ENCODE data around the gene EPC1.
A peak's percentile ranks its signal among the peaks of the same experiment; 100 is the strongest.
"Not testable (repeated sequence)": the region's sequence is repeated elsewhere in the genome, so short reads cannot be mapped to it uniquely, and the experiment has no call there.

EPC1 gene

DNA sequence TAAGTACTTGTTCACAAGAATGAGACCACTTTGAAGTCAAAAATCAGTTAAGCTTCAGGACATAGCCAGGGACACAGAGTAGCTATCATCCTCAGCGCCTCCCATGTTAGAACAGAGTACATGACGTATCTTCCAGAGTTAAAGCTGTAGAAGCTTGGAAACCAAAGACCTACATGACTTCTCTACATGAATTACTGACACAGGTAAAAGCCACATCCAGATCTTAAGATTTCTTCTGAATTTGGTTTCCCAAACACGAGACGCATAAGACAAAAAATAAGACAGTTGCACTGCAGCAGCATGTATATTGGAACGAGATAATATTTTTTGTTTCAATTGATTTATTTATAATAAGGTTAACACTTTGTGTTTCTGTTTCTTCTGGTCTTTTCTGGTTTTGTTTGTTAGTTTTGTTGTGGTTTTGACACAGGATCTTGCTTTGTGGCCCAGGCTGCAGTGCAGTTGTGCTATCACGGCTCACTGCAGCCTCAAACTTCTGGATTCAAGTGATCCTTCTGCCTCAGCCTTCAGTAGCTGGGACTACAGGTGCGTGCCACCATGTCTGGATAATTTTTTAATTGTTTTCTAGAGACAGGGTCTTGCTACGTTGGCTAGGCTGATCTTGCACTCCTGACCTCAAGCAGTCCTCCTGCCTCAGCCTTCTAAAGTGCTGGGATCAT is 10.2 kb upstream of the EPC1 start:
- no peak overlapping the region for H3K4me3 ChIP-seq (ENCODE audit: low read depth, low read length)
- TF ChIP-seq, protein P1, sequence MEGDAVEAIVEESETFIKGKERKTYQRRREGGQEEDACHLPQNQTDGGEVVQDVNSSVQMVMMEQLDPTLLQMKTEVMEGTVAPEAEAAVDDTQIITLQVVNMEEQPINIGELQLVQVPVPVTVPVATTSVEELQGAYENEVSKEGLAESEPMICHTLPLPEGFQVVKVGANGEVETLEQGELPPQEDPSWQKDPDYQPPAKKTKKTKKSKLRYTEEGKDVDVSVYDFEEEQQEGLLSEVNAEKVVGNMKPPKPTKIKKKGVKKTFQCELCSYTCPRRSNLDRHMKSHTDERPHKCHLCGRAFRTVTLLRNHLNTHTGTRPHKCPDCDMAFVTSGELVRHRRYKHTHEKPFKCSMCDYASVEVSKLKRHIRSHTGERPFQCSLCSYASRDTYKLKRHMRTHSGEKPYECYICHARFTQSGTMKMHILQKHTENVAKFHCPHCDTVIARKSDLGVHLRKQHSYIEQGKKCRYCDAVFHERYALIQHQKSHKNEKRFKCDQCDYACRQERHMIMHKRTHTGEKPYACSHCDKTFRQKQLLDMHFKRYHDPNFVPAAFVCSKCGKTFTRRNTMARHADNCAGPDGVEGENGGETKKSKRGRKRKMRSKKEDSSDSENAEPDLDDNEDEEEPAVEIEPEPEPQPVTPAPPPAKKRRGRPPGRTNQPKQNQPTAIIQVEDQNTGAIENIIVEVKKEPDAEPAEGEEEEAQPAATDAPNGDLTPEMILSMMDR (IDR thresholded peaks at IDR 0.05; ENCODE audit: low read depth, low read length): no peak

GRCh38 chr10:32354690-32355089 is 7.7 kb upstream of the EPC1 start:
- H3K4me3 ChIP-seq (ENCODE audit: low read depth, low read length): not testable (repeated sequence)

DNA sequence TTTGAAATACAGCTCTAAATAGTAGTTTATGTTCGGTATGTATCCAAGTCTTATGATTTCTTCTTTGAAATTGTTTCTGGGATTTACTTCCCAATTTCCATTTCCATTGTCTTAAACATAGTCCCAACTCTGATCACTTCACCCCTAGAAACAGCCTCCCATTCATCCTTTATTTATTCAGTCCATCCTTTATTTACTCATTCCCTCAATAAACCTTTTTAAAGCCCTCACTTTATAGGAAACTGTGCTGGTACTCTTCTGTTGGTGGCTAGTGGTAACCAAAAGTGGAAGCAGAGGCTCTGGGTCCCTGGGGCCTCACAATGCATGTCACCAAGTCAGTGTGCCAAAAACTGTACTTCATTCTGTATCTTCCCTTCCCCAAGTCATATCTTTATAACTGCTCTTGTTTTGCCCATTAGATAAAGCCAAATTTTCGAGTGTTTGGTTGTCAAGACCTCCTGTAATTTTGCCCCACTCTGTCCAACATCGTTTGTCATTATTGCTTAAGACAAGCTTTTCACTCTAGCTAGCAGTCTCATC is 3.9 kb upstream of the EPC1 start:
- TF ChIP-seq, protein P1 (IDR thresholded peaks at IDR 0.05; ENCODE audit: low read depth, low read length): no peak
- no peak overlapping the region for H3K4me3 ChIP-seq (ENCODE audit: low read depth, low read length)

DNA sequence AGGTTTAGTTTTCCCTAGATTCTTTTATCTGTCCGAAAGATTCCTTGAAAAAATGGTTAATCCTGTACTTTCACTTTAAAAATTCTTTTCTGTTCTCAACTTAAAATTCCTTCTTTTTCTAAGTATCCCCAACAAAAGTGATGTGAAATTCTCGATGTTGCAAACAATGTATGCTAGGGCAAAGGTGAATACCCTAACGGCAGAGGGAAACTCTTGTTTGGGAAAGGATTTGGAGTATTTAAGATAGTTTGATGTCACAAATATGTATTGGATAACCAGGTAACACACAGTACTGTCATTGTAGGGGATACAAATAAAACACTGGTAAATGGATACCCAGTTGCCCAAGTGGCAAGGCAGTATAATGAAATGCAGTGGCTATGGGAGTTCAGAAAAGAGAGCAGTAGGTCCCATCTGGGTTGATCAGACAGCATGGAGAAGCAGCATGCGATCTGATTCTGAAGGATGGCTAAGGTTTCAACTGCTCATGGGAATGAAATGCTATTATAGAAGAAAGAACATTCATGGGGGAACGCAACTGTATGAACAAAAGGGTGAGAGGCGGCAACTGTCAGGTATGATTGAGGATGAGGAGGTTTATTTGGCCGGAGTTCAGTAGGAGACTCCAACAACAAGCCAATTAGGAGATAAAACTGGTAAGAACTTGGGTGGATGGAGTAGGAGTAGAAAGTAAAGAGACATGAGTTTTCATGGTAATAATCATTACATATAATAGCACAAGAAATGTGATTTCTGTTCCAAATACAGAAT is 3.2 kb upstream of the EPC1 start:
- H3K4me3 ChIP-seq (ENCODE audit: low read depth, low read length): no peak overlapping the region

GRCh38 chr10:32349199-32349585 is 2.2 kb upstream of the EPC1 start:
- H3K4me3 ChIP-seq (ENCODE audit: low read depth, low read length): no peak overlapping the region
- TF ChIP-seq, protein P1 (IDR thresholded peaks at IDR 0.05; ENCODE audit: low read depth, low read length): no peak

More for the DNA sequence above, 3.2 kb upstream of the EPC1 start:
- TF ChIP-seq, protein P1 (IDR thresholded peaks at IDR 0.05; ENCODE audit: low read depth, low read length): no peak

GRCh38 chr10:32348297-32349198 is 1.6 kb upstream of the EPC1 start:
- no peak overlapping the region for H3K4me3 ChIP-seq (ENCODE audit: low read depth, low read length)
- TF ChIP-seq, protein P1 (IDR thresholded peaks at IDR 0.05; ENCODE audit: low read depth, low read length): no peak

GRCh38 chr10:32347363-32348022 is 535 bp upstream of the EPC1 start:
- peak overlapping the region; percentile 87 for H3K4me3 ChIP-seq (ENCODE audit: low read depth, low read length)
- TF ChIP-seq, protein P1 (IDR thresholded peaks at IDR 0.05; ENCODE audit: low read depth, low read length): no peak
